ENCODE data around the gene GHR.

The GHR gene

DNA sequence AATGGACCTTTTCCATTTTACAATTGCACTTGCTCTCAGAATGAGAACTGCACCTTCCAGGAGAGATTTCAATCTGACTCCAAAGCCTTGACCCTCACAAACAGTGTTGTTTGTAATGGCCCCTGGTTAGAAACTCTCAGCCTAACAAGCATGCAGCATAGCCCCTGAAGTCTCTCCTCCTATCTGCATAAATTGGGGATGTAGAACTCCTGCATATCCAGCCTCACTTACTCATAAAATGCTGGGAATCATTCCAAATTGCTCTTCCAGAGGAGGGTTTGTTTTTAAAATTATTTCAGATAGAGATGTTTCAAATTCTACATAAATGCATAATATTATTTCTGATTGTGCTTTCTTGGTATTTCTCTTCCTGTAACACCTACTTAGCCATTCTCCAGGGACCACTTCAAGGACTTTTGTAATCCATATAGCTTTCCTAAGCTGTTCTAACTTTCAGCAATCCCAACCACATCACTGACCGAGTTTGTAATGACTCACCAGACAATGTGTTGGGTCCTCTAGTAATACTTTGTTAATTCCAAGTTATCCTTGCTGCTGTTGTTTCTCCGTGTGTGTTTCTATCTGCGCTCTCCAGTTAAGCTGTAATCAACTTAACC, 189.6 kb downstream of the GHR start:
- no peak for DNase-seq

DNA sequence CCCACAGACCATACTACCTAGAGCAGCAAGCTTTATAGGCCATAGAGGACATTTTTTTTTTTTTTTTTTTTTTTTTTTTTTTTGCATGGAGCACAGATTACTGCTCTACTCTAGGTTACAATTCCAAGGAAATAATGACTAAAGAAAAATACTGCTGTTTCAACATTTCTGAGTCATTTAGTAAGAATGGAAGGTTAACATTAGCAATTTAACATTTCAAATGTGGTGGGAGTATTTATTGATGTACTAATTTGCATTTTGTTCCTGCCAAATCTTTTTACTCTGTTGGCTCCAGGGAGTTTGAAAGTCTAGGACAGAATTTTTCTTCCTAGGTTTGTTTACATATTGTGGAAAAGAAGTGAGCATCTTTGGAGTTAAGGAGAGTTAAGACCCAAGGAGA, 191.3 kb downstream of the GHR start:
- no peak for DNase-seq

DNA sequence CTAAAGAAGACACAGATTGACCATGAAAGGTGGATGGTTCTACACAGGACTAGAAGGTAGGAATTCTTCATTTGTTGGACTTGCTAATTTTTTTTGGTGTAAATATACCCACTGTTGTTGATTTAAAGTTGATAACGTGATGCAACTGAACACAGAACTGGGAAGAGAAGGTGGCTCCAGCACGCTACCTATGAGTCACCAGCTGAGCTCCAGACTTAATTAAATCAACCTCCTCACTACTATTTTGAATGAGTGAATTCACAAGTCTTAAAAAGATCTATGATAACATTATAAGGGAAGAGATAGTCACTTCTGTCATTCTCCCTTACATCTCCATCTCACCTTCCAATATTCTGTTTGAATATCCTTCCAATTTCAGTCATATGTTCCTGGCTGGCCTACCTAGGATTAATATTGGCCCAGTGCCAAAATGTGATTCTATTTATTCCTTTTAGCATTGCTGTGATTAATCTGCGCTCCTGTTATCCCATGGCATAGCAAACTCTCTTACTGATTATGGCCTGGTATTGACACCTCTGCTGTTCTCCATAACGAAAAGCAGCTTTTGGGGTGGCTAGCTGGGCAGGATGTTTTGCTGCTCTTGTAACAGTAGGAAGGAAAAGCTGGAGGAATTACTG, 197.5 kb downstream of the GHR start:
- no peak for DNase-seq

- DNase-seq, result no peak
Measured at GRCh38 chr5:42621242-42621641, 198.0 kb downstream of the GHR start.

DNA sequence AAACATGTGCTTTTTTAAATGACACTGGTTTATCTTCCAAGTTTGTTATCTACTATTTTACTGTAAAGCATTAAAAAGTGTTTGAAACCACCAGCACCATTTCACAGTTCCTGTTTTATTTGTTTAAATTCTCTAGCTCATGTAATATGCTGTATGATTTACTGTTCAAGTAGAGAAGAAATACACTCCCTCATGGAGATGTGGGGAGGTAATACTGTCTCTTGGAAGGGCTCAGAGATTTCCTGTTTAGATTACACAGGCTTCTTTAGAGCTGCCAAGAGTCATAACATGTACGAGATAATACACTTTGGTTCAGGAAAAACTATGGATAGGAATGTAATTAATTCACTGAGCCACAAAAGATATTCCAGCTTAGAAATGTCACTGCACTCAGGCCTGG, 198.4 kb downstream of the GHR start:
- DNase-seq, result no peak

GRCh38 chr5:42624912-42625311, 201.7 kb downstream of the GHR start:
- no peak for DNase-seq

GRCh38 chr5:42626462-42626861, 203.2 kb downstream of the GHR start:
- no peak for DNase-seq

DNA sequence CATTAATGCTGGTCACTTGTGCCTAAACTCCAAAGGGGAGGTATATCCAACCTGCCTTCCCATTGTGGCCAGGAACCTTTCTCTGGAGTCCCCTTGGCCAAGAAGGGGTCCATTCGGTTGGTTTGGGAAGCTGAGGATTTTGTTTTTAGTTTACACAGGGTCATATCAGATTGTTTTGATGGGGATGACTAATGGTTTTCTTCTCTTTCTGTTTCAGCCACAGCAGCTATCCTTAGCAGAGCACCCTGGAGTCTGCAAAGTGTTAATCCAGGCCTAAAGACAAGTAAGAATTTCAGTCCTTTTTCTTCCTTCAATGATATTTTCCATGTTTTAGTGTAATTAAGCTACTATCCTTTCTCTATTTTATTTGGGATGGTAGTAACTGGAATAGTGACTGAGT, 205.6 kb downstream of the GHR start:
- DNase-seq, result no peak

DNA sequence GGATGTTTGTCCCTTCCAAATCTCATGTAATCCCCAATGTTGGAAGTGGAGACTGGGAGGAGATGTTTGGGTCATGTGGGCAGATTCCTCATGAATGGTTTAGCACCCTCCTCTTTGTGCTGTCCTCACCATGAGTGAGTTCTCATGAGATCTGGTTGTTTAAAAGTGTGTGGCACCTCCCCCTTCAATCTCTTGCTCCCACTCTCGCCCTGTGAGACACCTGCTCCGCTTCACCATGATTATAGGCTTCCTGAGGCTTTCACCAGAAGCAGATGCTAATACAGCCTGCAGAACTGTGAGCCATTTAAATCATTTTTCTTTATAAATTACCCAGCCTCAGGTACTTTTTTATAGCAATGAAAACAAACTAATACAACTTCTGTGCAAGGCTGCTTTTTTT, 206.0 kb downstream of the GHR start:
- no peak for DNase-seq

DNA sequence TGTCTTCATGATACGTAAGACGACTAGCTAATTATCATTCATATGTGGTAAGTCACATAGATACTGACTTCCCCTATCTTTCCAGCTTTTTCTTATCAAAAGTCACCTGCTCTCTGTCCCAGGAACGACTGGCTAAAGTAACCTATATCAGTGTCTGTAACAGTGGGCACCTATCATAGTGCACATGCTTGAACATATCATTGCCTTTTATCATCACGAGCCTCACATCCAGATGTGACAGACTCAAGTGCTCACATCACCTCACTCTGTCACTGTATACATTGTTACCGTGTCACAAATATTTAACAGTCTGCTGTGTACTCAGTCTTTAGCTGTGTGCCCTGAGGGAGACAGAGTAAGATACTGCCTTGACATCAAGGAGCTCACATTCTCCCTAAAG, 208.0 kb downstream of the GHR start:
- no peak for DNase-seq

- DNase-seq, result no peak
Measured at GRCh38 chr5:42632354-42632900, 209.2 kb downstream of the GHR start.

- DNase-seq, result no peak
Measured at GRCh38 chr5:42634575-42634974, 211.3 kb downstream of the GHR start.

DNA sequence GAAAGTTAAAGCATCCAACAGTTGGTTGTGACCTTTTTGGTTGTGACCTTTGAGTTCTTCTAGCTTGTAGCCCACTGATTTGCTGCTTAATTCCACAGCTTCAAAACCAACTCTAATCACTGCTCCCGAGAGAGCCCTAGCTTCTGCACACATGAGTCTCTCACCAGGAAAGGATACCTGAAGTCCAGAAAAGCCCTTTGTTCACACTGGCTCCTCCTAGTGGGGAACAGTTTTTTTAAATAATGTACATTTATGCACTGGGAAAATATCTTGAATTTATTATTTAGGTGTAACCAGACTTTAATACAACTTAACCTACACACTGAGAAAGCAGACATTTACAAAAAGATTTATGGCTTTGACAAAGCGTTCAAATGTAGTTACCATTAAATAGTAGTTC, 213.2 kb downstream of the GHR start:
- no peak for DNase-seq

DNA sequence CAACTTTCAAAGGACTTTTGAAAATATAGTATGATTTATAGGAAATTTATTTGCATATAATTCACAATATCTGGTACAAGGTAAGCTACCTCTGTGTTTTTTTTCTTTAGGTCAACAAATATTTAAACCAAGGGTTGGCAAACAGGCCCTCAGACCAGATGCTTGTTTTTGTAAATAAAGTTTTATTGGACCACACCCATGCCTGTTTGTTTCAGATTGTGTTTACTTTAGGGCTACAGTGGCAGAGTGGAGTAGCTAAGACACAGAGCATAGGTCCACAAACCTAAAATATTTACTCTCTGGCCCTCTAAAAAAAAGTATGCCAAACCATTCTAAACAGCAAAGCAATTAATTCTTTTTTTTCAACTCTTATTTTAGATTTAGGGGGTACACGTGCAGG, 213.7 kb downstream of the GHR start:
- DNase-seq, result no peak

GRCh38 chr5:42638972-42639371, 215.7 kb downstream of the GHR start:
- no peak for DNase-seq

- no peak for DNase-seq
Measured at GRCh38 chr5:42640835-42641234, 217.6 kb downstream of the GHR start.

GRCh38 chr5:42641336-42642005, 218.2 kb downstream of the GHR start:
- DNase-seq, result no peak

GRCh38 chr5:42642006-42642405, 218.8 kb downstream of the GHR start:
- DNase-seq, result no peak

DNA sequence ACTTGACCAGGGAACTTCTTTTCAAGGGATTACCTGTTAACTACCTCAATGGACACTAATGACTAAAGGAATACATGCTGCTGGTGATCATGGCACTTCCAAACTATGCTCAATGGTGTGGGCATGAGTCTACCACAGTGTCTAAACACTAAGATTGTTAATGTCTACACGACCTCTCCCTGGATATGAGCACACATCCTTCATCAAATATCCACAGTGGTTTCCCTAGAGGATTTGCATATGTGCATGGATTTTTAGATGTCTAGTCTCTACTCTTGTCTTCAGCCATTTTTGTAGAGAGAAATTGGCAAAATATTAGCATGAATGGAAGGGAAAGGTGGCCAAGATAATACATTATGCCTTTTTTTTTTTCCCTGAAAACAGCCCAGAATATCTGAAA, 220.1 kb downstream of the GHR start:
- DNase-seq, result no peak

DNA sequence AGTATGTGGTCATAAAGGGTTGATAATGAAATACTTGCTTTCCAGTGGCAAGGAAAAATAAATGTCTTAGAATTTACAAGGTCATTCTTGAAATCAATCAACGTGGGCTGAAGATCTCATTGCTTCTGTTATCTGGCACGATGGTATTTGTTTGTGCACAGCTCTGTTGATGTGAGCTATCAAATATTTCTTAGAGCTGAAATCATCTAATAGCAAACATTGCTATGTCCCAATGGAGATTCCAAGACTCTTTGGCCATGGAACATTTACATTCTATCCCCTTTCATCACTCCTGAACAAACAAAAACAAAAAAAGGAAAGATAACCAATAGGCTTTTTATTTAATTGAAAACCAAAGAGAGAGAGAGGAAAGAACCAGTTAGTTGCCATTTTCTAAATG, 221.9 kb downstream of the GHR start:
- DNase-seq, result no peak

DNA sequence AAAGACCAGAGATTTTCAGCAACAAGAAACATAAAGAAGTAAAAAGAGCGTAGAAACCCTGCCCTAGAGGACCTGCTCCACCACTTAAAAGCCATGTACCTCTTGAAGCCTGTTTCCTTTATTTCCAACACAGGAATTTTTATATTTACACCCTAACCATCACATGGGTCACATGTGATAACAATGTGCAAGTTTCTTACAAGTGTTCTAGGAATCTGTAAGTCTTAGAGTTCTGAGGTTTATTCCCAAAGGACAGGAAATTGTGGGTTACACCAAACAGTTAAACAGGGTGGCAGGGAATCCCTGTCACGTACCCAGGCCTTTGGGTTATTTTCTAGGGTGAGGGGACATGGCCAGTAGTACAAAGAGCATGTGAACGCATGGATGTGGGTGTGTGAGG, 224.8 kb downstream of the GHR start:
- no peak for DNase-seq

GRCh38 chr5:42648915-42649314, 225.7 kb downstream of the GHR start:
- no peak for DNase-seq

DNA sequence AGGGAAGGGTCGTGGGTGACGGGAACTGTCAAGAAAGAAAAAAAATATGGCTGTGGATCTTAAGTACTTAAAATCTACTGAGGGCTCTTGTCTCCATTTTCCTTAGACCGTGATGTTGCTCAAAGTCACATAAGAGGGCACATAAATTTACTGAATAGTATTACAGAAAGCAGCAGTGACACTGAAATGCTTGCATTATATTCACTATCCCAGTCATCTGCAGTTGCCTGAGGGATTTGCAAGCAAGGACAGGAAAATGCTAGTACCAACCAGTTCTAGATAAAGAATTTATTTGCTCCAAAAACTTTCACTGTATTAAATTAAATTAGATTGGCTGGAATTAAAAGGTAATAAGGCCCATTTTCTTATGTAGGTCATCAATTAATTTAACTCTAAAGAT, 226.8 kb downstream of the GHR start:
- no peak for DNase-seq

DNA sequence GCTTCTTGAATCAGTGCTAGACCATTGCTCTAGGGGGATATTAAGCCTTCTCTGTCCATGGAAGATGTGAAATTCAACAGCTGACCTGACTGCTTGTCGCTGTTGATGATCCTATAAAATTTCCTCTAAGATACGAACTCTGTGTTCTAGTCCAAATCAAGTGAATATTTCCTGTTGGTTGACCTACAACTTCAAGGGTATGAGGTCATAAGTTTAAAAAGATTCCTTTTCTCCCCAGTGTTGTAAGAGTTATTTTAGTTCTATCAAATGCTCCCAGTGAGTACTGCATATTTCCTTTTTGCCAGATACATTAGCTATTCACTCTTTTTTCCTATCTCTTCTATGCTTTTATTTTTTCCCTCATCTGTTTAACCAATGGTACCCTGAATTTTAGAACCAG, 230.5 kb downstream of the GHR start:
- no peak for DNase-seq

Measured in stimulated activated naive CD4-positive, alpha-beta T cell treated with Interleukin-2 at 50 U/mL for 16 hours (primary cell).